ENCODE data around the gene DNALI1.

DNA sequence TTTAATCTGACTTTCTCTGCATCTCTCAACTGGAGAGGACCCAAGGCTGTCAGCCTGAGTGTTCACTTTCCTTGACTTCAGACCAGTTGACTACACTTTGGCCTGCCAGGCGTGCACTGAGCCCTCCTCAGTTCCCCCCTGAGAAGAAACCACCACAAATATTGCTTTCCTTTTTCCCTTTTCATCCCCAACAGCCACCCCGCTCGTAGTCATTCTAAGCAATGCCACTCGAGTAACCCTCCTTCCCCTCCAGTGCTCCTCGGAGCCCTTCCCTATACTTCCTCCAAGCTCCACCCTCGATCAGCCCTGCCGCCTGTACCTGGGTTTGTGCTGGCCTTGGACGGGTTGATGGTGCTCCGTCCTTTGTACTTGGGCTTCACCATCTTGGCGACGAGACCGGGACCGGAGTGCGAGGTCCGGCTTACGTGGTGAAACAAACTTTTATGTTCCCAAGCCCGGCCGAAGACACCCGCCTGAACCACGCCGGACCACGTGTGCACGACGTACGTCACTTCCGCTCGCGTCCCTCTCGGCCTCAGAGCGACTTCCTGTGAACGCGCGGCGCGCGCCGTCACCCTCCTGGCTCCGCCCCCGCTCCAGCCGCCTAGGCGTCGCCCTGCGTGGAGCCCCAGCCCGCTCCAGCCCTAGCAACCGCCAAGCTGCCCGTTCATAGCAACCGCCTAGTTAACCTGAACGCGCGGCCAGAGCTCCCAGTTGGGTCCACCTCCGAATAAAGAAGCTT is 38.9 kb downstream of the DNALI1 start, which contains the start of gene GNL2:
- TF ChIP-seq, protein P1, sequence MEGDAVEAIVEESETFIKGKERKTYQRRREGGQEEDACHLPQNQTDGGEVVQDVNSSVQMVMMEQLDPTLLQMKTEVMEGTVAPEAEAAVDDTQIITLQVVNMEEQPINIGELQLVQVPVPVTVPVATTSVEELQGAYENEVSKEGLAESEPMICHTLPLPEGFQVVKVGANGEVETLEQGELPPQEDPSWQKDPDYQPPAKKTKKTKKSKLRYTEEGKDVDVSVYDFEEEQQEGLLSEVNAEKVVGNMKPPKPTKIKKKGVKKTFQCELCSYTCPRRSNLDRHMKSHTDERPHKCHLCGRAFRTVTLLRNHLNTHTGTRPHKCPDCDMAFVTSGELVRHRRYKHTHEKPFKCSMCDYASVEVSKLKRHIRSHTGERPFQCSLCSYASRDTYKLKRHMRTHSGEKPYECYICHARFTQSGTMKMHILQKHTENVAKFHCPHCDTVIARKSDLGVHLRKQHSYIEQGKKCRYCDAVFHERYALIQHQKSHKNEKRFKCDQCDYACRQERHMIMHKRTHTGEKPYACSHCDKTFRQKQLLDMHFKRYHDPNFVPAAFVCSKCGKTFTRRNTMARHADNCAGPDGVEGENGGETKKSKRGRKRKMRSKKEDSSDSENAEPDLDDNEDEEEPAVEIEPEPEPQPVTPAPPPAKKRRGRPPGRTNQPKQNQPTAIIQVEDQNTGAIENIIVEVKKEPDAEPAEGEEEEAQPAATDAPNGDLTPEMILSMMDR (conservative IDR thresholded peaks at IDR 0.05; ENCODE audit: low read depth, low read length), result no peak
- no peak for TF ChIP-seq EZH2 (IDR thresholded peaks at IDR 0.05; ENCODE audit: low read length, unreplicated experiment)
- TF ChIP-seq EZH2phosphoT487 (IDR thresholded peaks at IDR 0.05; ENCODE audit: borderline replicate concordance, low read length), result no peak
